HFFc6 (cell line): ENCODE results near the gene EXOC2. TPM values are rescaled to one million over a fixed set of nuclear protein-coding genes. Genes with fewer than 3 reads are reported as not detected.

ENCODE experiments used
- DNase-seq: peaks from one replicate; pipeline ENCODE4 v3.0.0-alpha.2; 2018
- H3K27ac Mint-ChIP-seq: 2 replicates; pipeline ENCODE4 v1.8.0; 2020; ENCODE audit warnings: mild to moderate bottlenecking, mixed read lengths
- H3K27me3 Mint-ChIP-seq: 2 replicates; pipeline ENCODE4 v1.8.0; 2021; ENCODE audit warnings: mild to moderate bottlenecking, moderate library complexity, mixed read lengths; ENCODE audit not compliant: insufficient read depth
- H3K36me3 Mint-ChIP-seq: 2 replicates; pipeline ENCODE4 v1.8.0; 2021; ENCODE audit warnings: low read depth, mixed read lengths
- H3K4me1 Mint-ChIP-seq: 2 replicates; pipeline ENCODE4 v1.8.0; 2020; ENCODE audit warnings: low read depth, mixed read lengths
- H3K4me3 Mint-ChIP-seq: 2 replicates; pipeline ENCODE4 v1.8.0; 2020; ENCODE audit warnings: mild to moderate bottlenecking, moderate library complexity, mixed read lengths
- H3K9me3 Mint-ChIP-seq: 2 replicates; pipeline ENCODE4 v1.8.0; 2020; ENCODE audit warnings: mild to moderate bottlenecking, mixed read lengths
- total RNA-seq, 6 experiments: library from RNA; stranded (reverse); fragmentation: NEBNext Ultra II Directional; extraction: Animal tissue kit (Norgen Biotek cat#: 25700); gene quantifications; 2 replicates in 1 of 6; 3 replicates in 5 of 6; pipeline ENCODE4 v1.2.3, GENCODE V29; 2021
- TF ChIP-seq, protein P1 (sequence below): fragments of 200-600 bp; sonication (generic); IDR thresholded peaks from 2 replicates; pipeline ENCODE4 v1.5.0; 2021; ENCODE audit warnings: antibody characterized with exemption, mild to moderate bottlenecking

EXOC2 gene
- total RNA-seq, 6 experiments from 2014 or later, result 19.3 to 22.4 (median 20.3) TPM

DNA sequence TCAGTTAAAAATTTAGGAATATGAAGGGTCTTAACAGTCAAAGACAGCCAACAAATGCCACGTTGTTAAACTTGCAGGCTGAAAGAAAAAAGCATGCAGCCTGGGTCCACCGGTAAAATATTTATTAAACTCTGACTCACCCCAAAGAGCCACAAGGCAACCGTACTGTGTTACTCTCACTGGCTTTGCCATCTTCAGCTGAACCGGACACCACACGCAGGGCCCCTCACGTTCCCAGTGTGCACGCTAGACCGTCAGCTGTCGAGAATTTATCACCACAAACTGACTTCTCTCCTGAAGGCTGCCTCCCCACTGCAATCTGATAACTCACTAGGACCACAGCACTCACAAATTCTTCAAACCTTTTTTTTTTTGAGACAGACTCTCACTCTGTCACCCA, 66.7 kb downstream of the EXOC2 start:
- Mint-ChIP-seq H3K9me3 (no peaks in the 10 kb centered on the region), H3K27ac (no peak overlapping the region), H3K4me1 (peaks cover 33% of the 10 kb centered on the region), H3K27me3 (no peaks in the 10 kb centered on the region; the same call in 1 of the 2 replicates), H3K4me3 (no peak overlapping the region), H3K36me3 (0 out of 2 replicates have a peak, but pooled peaks cover 3% of the 10 kb centered on the region)
- peak; percentile 1 for DNase-seq
- TF ChIP-seq, protein P1, sequence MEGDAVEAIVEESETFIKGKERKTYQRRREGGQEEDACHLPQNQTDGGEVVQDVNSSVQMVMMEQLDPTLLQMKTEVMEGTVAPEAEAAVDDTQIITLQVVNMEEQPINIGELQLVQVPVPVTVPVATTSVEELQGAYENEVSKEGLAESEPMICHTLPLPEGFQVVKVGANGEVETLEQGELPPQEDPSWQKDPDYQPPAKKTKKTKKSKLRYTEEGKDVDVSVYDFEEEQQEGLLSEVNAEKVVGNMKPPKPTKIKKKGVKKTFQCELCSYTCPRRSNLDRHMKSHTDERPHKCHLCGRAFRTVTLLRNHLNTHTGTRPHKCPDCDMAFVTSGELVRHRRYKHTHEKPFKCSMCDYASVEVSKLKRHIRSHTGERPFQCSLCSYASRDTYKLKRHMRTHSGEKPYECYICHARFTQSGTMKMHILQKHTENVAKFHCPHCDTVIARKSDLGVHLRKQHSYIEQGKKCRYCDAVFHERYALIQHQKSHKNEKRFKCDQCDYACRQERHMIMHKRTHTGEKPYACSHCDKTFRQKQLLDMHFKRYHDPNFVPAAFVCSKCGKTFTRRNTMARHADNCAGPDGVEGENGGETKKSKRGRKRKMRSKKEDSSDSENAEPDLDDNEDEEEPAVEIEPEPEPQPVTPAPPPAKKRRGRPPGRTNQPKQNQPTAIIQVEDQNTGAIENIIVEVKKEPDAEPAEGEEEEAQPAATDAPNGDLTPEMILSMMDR, result no peak

DNA sequence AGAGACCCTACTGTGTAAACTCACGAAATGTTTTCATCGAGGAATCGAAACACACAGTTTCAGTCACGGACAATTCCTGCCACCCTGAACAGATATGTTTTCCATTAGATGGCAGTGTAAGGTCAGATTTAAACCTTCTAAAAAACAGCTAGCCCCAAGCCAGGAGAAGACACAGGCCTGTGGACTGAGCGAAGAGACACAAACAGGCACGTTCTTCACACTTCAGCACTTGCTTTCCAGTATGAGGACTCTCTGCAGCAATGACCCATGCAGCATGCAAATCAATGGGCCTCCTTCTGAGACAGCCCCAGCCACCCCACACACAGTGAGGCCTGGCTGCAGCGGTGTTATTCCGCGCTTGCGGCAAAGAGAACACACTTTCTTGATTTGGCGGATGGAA, 68.0 kb downstream of the EXOC2 start:
- Mint-ChIP-seq H3K36me3 (peaks cover 6% of the 10 kb centered on the region; the same call in 1 of the 2 replicates), H3K9me3 (no peaks in the 10 kb centered on the region), H3K27ac (peak overlapping the region; percentile 12; the same call in 1 of the 2 replicates), H3K4me1 (peaks cover 33% of the 10 kb centered on the region), H3K4me3 (peak overlapping the region; percentile 76), H3K27me3 (no peaks in the 10 kb centered on the region; the same call in 1 of the 2 replicates)
- TF ChIP-seq, protein P1, result peak; percentile 71; the same call in 1 of the 2 replicates
- peak; percentile 66 for DNase-seq

DNA sequence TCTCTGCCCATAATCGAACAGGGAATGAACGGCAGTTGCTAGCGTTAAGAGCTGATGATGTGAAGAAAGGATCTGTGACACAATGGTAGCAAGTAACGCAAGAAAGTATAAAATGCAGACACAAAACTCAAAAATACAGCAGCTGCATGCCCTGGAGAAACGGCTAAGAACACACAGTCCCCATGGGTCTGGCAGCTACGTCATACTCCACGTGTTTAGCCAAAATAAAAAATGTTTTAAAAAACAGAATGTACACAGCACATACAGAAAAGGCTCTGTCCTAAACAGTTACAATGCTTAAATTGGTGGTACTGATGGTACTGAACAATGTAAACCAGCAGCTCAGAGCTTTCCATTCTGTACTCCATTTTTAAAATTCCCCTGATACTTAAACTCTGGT, 70.5 kb downstream of the EXOC2 start:
- no peaks in the 10 kb centered on the region; the same call in 1 of the 2 replicates for H3K27me3 Mint-ChIP-seq
- no peak for DNase-seq
- H3K4me3 Mint-ChIP-seq, result no peak overlapping the region
- TF ChIP-seq, protein P1, result no peak
- no peak overlapping the region for H3K27ac Mint-ChIP-seq
- H3K36me3 Mint-ChIP-seq, result peaks cover 6% of the 10 kb centered on the region; the same call in 1 of the 2 replicates
- H3K9me3 Mint-ChIP-seq, result no peaks in the 10 kb centered on the region
- peaks cover 33% of the 10 kb centered on the region for H3K4me1 Mint-ChIP-seq

DNA sequence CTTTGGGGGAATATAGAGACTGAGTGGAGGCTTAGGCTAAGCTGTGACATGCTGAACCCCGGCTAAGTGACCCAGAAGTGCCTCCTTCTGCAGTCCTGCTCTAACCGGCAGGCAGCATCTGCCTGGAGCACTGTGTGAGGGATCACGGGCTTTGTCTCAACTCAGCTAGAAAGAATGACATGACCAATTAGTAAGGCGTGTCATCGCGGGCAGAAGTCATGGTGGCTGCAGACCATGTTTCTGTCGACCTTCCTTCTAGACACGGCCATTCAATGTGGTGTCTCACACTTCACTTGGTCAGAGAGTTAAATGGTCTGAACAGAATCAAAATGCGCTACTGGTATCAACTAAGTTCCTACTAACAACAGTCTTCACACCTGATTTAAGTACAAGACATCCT, 71.0 kb downstream of the EXOC2 start:
- TF ChIP-seq, protein P1, result no peak
- no peak for DNase-seq
- H3K4me1 Mint-ChIP-seq, result peaks cover 33% of the 10 kb centered on the region
- H3K9me3 Mint-ChIP-seq, result no peaks in the 10 kb centered on the region
- peaks cover 6% of the 10 kb centered on the region; the same call in 1 of the 2 replicates for H3K36me3 Mint-ChIP-seq
- no peak overlapping the region for H3K4me3 Mint-ChIP-seq
- H3K27ac Mint-ChIP-seq, result no peak overlapping the region; the same call in 1 of the 2 replicates
- H3K27me3 Mint-ChIP-seq, result no peaks in the 10 kb centered on the region; the same call in 1 of the 2 replicates

DNA sequence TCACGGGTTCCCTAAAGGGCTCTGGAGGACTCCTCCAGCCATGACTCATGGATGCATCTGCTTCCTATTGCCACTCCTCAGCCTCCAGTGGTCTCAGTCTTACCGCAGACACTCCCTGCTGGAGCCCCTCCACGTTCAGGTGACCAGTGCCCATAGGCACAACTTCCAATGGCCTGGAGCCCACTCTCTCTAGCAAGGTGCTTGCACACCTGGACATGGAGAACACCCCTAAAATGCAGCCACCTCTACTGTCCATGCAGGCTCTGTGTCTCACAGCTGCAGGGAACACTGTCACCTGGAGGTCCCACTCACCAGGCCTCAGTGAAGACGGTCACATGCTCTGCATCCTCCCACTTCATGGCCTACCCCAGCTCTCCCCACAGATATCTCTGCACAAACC, 72.0 kb downstream of the EXOC2 start:
- Mint-ChIP-seq H3K9me3 (no peaks in the 10 kb centered on the region), H3K4me3 (no peak overlapping the region), H3K4me1 (peaks cover 27% of the 10 kb centered on the region), H3K27me3 (no peaks in the 10 kb centered on the region; the same call in 1 of the 2 replicates), H3K36me3 (peaks cover 6% of the 10 kb centered on the region; the same call in 1 of the 2 replicates), H3K27ac (no peak overlapping the region)
- DNase-seq, result no peak
- TF ChIP-seq, protein P1, result no peak
